HG02763 (cell line): ENCODE data around the gene ADAMTS2.

Experiments used
- ATAC-seq: cut with Tn5 transposase; IDR thresholded peaks from one replicate; pipeline ENCODE4 v1.9.1; 2021; ENCODE audit warnings: mild to moderate bottlenecking, moderate library complexity; ENCODE audit not compliant: unreplicated experiment

ADAMTS2 gene

DNA sequence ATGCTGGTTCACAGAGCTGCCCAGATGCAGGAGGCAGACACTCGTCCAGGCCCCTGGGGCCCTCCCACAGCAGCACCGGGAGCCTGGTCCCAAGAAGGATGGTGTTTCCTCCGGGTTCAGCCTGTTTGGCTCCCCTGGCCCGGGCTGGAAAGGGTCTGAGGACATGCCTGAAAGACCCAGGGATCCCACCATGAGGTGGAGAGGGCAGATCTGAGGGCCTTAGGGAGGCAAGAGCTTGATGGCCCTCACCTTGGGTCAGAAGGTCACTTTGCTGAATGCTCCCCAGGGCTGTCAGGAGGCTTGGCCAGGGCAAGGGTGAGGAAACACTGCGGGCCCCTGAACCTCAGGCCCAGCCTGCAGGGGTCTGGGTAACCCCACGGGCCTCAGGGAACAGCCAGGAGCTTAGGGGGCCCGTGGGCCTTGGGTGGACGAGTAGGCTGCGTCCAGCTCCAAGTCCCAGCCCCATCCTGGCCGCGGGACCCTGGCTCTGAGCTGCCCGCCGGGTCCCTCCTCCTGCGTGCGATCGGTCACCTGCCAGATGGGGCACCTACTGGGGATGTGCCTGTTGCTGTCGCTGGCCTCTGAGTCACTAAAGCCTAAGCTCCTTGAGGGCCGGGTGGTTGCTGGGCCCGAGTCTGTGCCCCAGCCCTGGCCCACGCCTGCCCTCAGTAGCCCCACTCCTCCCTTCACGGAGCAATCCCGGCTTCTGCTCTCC lies 178.9 kb downstream of the ADAMTS2 start:
- ATAC-seq: no peak

DNA sequence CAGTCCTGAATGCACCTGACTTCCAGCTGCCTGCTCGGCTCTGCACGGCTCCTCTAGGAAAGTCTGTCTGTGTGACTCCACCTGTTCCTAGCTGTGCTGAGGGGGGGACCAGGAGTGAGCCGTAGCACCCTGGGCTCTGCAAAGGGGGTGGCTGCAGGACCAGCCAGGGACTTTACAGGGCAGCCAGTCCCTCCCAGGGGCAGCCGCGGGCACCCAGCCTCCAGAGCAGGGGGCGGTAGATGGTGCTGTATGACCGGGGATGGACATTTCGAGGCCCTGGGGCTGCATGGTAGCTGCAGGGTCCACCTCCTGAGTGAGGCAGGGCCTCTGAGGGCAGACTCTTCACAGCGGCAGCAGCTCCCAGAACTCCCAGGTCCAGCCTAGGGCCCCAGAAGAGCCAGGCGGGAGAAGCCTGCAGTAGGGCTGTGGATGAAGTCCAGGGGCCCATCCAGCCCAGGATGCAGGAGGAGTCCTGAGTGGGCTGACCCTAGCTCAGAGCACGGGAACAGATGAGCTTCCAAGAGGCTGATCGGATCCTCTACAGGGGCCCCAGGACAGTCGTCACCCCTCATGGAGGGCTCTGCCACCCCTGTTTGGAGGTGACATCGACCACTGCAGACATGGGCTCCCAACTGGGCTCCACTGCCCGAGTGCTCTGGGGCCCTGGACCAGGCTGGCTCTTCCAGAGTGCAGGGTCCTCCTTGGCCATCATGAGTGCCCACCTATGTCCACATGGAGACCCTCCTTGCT lies 179.7 kb downstream of the ADAMTS2 start:
- no peak for ATAC-seq

DNA sequence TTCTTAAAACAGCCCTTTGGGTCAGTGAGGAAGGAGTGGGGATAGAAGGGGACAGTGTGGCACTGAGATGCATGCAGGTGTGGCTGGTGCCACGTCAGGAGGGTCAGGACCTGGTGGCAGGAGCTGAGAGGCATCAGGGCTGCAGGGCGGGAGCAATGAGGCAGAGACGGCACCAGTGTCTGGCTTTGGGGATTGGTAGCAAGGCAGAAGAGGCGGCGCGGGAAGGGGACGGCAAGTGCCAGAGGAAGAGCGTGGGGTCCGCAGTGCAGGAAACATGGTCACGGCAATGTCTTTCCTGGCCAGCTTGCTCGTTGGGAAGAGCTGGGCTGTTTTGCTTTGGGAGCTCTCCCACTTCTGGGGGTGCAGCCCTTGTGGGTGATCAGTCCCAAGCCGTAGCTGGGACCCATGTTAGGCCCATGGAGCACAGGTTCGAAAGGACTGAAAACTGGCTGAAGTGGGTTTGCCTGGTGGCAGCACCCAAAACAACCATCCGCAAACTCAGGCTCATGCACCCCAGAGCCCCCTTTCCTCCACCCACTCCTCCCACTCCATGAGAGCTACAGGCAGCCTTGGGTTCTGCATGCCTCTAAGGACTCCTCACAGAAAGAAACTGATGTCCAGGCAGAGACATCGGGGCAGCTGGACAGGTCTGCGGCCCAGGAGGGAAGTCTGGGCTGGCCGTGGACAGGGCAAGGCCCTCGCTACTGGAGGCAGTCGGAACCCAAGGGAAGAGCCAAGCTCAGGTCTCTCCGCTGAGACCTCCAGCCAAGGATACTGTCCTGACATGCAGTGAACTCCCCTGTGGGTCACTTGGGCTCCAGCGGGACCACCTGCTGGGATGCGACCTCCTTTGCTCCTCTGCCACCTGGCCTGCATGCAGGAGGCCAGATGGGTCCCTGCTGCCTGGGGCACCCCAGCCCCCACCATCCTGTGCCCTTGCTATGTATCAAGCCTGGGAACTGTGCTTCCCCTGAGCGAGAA lies 180.6 kb downstream of the ADAMTS2 start:
- no peak for ATAC-seq

GRCh38 chr5:179163236-179164155 lies 181.8 kb downstream of the ADAMTS2 start:
- no peak for ATAC-seq

DNA sequence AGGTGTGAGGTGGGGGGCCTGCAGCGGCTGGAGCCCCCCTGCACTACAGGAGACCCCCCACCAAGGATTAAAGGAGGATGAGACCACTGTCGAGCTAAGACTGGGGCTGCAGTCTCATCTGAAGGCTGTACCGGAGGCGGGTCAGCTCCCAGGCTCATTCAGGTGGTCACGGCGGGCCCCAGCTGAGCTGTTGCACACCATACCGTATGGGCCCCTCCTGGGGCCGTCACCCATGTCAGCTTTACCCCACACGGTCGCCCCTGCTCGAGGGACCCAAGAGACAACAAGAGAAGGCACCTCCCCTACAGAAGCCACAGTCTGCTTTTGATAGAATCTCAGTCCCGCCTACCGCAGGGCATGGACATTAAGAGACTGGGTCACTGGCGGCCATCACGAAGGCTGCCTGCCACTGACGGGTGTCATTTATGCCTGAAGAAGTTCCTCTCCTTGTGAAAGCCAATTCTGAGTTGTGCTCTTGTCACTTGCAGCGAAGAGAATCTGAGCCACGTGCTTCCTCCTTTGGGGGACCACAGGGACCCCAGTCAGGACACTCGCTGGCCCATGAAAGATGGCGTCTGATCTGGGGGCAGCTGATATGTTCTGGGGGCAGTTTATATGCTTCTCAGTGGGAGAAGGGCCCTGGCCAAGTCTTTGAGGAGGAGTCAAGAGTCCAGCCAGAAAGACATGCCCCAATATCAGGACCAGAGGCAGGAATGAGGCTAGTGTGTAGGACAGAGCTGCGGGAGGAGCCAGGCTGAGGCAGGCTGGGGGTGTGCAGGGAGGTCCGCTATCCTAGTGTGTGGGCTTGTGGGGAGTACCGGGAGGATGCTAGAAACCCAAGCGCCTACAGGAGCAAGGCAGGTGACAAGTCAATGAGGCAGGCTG lies 182.7 kb downstream of the ADAMTS2 start:
- no peak for ATAC-seq

DNA sequence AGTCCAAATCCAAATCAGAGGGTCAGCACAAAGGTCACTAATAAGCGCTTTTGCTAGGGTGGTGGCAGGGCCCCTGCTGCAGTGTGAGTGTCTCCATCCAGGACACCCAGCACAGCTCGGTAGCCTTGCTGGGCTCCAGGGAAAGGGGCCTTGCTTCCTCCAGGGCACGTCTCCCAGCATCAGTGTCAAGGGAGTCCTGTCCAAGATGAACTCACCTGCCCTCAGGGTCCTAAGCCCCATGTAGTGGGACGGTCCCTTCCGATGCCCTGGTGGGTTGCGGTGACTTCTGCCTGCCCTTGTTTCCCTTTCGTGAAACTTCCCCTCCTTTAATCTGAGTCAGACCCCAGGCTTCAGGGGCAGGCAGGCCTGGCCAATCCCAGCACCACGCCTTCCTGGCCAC lies 183.4 kb downstream of the ADAMTS2 start:
- ATAC-seq: no peak

- ATAC-seq: no peak
Observed at GRCh38 chr5:179160584-179160983, 184.7 kb downstream of the ADAMTS2 start.

GRCh38 chr5:179158556-179158955 lies 186.7 kb downstream of the ADAMTS2 start:
- ATAC-seq: no peak

GRCh38 chr5:179154991-179155955 lies 190.0 kb downstream of the ADAMTS2 start:
- ATAC-seq: no peak

DNA sequence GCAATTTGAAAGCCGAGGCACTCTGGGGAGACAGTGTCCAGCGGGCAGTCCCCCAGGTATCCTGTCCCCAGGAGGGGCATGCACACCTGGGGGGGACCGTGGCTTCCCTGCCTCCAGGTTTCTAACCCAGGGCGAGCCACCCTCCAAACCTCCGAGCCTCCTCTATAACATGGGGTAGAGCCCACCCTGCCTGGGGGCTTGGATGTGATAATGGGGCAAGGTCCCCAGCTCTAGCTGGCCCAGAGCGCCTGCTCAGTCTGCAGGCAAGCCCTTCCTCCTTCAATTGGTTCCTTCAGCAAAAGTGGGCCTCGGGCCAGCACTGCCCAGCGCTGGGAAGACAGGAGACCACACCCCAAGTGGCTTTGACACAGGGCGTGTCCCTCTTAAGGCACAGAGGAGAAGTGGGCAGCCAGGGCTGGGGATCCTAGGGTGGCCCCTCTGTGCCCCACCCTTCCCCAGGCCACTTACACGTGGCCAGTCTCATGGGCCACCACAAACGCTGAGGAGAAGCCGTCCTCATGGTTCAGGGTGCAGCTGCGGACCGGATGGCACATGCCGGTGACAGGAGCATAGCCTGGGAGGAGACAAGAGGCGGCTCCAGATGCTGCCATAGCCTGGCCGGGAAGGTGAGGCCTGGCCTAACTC lies 190.8 kb downstream of the ADAMTS2 start:
- no peak for ATAC-seq

DNA sequence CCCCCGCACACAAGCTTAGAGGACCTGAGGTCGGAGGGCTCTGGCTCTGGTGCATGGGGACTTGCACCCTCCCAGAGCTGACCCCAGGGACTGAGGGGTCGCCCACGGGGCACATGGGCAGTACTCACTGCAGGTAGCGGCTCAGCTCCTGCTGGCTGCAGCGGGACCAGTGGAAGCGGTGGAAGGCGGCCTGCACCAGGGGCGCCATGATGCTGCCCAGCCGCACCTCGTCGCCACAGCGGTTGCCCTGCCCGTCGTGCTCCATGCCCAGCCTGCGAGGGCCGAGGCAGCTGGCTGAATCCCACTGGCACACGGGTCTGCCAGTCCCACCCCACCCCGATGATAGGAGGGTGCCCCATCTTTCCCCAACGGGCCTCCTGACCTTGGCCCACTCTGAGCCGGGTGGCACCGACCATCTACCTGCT lies 191.3 kb downstream of the ADAMTS2 start:
- no peak for ATAC-seq

GRCh38 chr5:179153341-179153901 lies 191.8 kb downstream of the ADAMTS2 start:
- ATAC-seq: no peak

DNA sequence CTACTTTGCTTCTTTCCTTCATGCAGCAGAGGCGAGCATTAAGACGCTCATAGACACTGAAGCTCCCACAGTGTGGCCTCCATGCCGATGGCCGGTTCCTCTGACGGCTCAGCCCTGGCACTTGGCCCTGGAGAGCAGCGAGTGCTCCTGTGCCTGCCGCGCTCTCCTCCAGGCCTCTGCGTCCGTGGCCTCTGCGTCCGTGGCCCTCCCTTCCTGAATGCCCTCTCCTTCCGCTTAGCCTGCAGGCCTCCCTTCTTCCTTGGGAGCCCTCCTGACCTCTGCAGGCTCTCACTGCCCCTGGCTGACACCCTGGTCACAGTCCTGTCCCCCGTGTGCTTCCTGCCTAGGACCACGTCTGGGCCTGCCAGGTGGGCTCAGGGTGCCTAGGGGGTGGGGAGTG lies 192.3 kb downstream of the ADAMTS2 start:
- ATAC-seq: no peak

- ATAC-seq: no peak
Observed at GRCh38 chr5:179152144-179152895, 192.9 kb downstream of the ADAMTS2 start.

DNA sequence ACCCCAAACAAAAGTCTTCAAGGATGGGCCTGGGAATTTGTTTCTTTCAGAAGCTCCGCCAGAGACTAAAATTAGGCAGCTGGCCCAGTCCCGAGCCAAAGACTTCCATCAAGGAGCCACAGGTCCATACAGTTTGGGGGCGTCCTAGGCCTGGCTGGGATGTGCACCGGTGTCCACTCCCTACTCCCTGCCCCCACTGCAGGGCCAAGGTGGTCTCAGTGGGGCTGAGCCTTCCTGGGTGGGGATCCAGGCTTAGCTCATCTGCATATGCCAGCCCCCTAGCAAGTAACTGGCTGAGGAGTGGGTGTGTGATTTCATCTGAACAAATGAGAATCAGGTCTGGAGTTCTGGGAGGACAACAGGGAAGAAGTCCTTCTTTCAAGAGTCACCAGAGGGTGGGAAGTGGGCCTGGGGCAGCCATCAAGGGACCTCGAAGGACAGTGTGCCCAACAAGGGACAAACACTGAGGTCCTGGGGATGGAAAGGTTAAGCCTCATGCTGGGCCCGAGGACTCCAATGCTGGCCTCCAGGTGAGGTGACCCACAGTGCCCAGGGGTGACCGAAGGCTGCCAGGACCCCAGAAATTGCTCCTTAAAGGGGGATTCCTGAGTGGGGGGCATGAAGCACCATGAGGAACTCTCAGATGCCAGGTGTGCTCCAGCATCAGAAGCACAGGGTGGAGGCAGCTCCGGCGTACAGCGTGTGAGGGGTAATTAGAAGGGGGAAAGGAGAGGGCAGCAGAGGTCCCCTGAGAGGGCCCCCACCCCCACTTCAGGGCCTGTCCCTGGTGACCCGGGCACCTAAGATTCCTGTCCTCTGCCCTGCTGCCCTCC lies 193.8 kb downstream of the ADAMTS2 start:
- ATAC-seq: no peak

- ATAC-seq: no peak
Observed at GRCh38 chr5:179150011-179150410, 195.2 kb downstream of the ADAMTS2 start.
